ENCODE data around the gene SYT2. TPM values are rescaled to one million over a fixed set of nuclear protein-coding genes. Genes with fewer than 3 reads are reported as not detected.

The SYT2 gene
- total RNA-seq, 1 experiment from 2014 or later = not detected

GRCh38 chr1:202656057-202656456 is 54.2 kb downstream of the SYT2 start:
- H2AFZ ChIP-seq (ENCODE audit: low read depth, low read length, poor library complexity, severe bottlenecking) = no peak overlapping the region
- H3K4me1 ChIP-seq (ENCODE audit: control insufficient read depth in 1 of 2, insufficient read depth in 2 of 2, low read length in 2 of 2) = no peaks in the 10 kb centered on the region
- ATAC-seq (peak; percentile 69), DNase-seq (ENCODE audit: low read depth, low spot score) (no peak)
- intact Hi-C loops (cut with micrococcal nuclease) = no loop called here
- H3K27ac ChIP-seq (ENCODE audit: low read depth, low read length) = no peak overlapping the region
- H4K20me1 ChIP-seq (ENCODE audit: insufficient read depth) = no peaks in the 10 kb centered on the region
- ChIA-PET RAD21 (ENCODE audit: low non-redundant PET in 1 of 2, low total read pairs in 2 of 2, uncharacterized antibody in 2 of 2, unreplicated experiment in 2 of 2) (no interaction called here), CTCF (no interaction called here), POLR2A (no interaction called here)
- H3K27me3 ChIP-seq (ENCODE audit: insufficient read depth, low read length) = peaks cover 62% of the 10 kb centered on the region
- no TSS peak for BruUV-seq (replicated peaks)
- TF ChIP-seq ZNF274 (IDR thresholded peaks at IDR 0.05; ENCODE audit: low read depth, low read length) (no peak), CTCF (IDR thresholded peaks at IDR 0.05 in 2 of 3, conservative IDR thresholded peaks at IDR 0.05 in 1 of 3; ENCODE audit: borderline replicate concordance in 1 of 3, insufficient read depth in 1 of 3, low read depth in 2 of 3, low read length in 2 of 3) (peak; percentile 18 to 51 (median 40); a peak in 5 of 6 replicates), ZBTB33 (IDR thresholded peaks at IDR 0.05; ENCODE audit: extremely low read depth, insufficient replicate concordance, low read length) (no peak), RAD21 (IDR thresholded peaks at IDR 0.05; ENCODE audit: low read depth) (peak; percentile 61)
- H3K9me3 ChIP-seq (ENCODE audit: control insufficient read depth in 1 of 2, insufficient read depth in 1 of 2, low read depth in 1 of 2, low read length in 2 of 2) = no peaks in the 10 kb centered on the region
- no peak overlapping the region for H3K4me3 ChIP-seq (replicated peaks in 1 of 2; ENCODE audit: low read depth in 1 of 2, low read length in 2 of 2)
- no peaks in the 10 kb centered on the region for H3K79me2 ChIP-seq (ENCODE audit: insufficient read depth, low read length)
- H3K9me2 ChIP-seq (ENCODE audit: insufficient read depth) = no peaks in the 10 kb centered on the region
- no peak overlapping the region for H3K9ac ChIP-seq (ENCODE audit: low read length)
- no peak overlapping the region for H3K4me2 ChIP-seq (ENCODE audit: low read length)
- H3K36me3 ChIP-seq (ENCODE audit: control insufficient read depth in 1 of 2, insufficient read depth in 2 of 2, low read length in 2 of 2) = no peaks in the 10 kb centered on the region

- intact Hi-C loops (cut with micrococcal nuclease) = no loop called here
- no peak overlapping the region for H3K9ac ChIP-seq (ENCODE audit: low read length)
- H3K27me3 ChIP-seq (ENCODE audit: insufficient read depth, low read length) = peaks cover 58% of the 10 kb centered on the region
- H3K4me3 ChIP-seq (replicated peaks in 1 of 2; ENCODE audit: low read depth in 1 of 2, low read length in 2 of 2) = no peak overlapping the region
- CTCF ChIA-PET = no interaction called here
- no peaks in the 10 kb centered on the region for H3K9me2 ChIP-seq (ENCODE audit: insufficient read depth)
- H2AFZ ChIP-seq (ENCODE audit: low read depth, low read length, poor library complexity, severe bottlenecking) = no peak overlapping the region
- H3K36me3 ChIP-seq (ENCODE audit: control insufficient read depth in 1 of 2, insufficient read depth in 2 of 2, low read length in 2 of 2) = no peaks in the 10 kb centered on the region
- no peaks in the 10 kb centered on the region for H4K20me1 ChIP-seq (ENCODE audit: insufficient read depth)
- no peak overlapping the region for H3K4me2 ChIP-seq (ENCODE audit: low read length)
- ATAC-seq = no peak
- no peaks in the 10 kb centered on the region for H3K4me1 ChIP-seq (ENCODE audit: control insufficient read depth in 1 of 2, insufficient read depth in 2 of 2, low read length in 2 of 2)
- BruUV-seq (replicated peaks) = no TSS peak
- DNase-seq (ENCODE audit: low read depth, low spot score) = no peak
- POLR2A ChIA-PET = no interaction called here
- H3K9me3 ChIP-seq (ENCODE audit: control insufficient read depth in 1 of 2, insufficient read depth in 1 of 2, low read depth in 1 of 2, low read length in 2 of 2) = no peaks in the 10 kb centered on the region
- no peak overlapping the region for H3K27ac ChIP-seq (ENCODE audit: low read depth, low read length)
- H3K79me2 ChIP-seq (ENCODE audit: insufficient read depth, low read length) = no peaks in the 10 kb centered on the region
- RAD21 ChIA-PET (ENCODE audit: low non-redundant PET in 1 of 2, low total read pairs in 2 of 2, uncharacterized antibody in 2 of 2, unreplicated experiment in 2 of 2) = no interaction called here
- no peak for TF ChIP-seq EZH2 (IDR thresholded peaks at IDR 0.05)
- TF ChIP-seq TCF7L2 (IDR thresholded peaks at IDR 0.05; ENCODE audit: borderline replicate concordance, extremely low read depth, insufficient read depth, insufficient read length) = no peak
- no peak for TF ChIP-seq ZFX (IDR thresholded peaks at IDR 0.05)
- TF ChIP-seq POLR2AphosphoS5 (IDR thresholded peaks at IDR 0.05; ENCODE audit: low read depth, low read length) = no peak
- TF ChIP-seq CBX3 (IDR thresholded peaks at IDR 0.05; ENCODE audit: low read depth) = no peak
- no peak for TF ChIP-seq FOSL1 (IDR thresholded peaks at IDR 0.05; ENCODE audit: low read depth)
- no peak for TF ChIP-seq MAX (IDR thresholded peaks at IDR 0.05)
- TF ChIP-seq YY1 (IDR thresholded peaks at IDR 0.05; ENCODE audit: extremely low read depth, insufficient replicate concordance, low read depth, low read length) = no peak
- TF ChIP-seq CTCF (IDR thresholded peaks at IDR 0.05 in 2 of 3, conservative IDR thresholded peaks at IDR 0.05 in 1 of 3; ENCODE audit: borderline replicate concordance in 1 of 3, insufficient read depth in 1 of 3, low read depth in 2 of 3, low read length in 2 of 3) = no peak
- no peak for TF ChIP-seq EZH2phosphoT487 (IDR thresholded peaks at IDR 0.05; ENCODE audit: borderline replicate concordance)
- TF ChIP-seq POLR2A (IDR thresholded peaks at IDR 0.05; ENCODE audit: borderline replicate concordance, extremely low read depth, insufficient read depth, insufficient read length) = no peak
Observed at GRCh38 chr1:202654079-202654478, 56.2 kb downstream of the SYT2 start.
